SU-DHL-6 (cell line): ENCODE results near the gene SMC6.

Experiments used
- EZH2phosphoT487 ChIP-seq: fragments of 200-600 bp; sonication (generic), shearing (Covaris generic); conservative IDR thresholded peaks from 2 replicates; pipeline ENCODE4 v1.6.1; 2018; ENCODE audit warnings: mild to moderate bottlenecking, antibody characterized with exemption, low read length, moderate library complexity, mixed read lengths
- TF ChIP-seq, protein P1 (sequence below): fragments of 200-600 bp; sonication (generic); IDR thresholded peaks from one replicate; pipeline ENCODE4 v1.5.1; 2017; ENCODE audit warnings: antibody characterized with exemption, mild to moderate bottlenecking, low read length, moderate library complexity; ENCODE audit not compliant: insufficient read depth, poor library complexity, severe bottlenecking

DNA sequence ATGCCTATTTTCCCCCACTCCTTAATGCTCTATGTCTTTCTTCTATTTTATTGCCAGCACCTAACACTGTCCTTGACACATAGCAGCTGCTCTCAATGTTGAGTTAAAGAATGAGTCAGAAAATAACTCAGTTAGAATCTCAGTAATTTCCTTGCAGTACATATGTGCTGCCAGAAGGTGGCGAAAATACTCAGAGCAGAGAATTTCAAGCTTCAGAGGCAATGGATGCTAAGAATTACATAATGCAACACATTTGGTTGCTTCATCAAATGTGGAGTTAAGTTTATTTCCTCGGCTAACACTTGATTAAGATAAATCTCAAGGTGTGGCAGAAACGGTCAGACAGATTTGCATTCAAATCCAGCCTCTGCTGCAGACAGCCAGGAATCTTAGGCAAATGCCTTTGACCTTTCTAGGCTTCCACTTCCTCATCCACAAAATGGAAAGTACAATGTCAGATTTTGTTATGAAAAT lies 107.5 kb downstream of the SMC6 start:
- TF ChIP-seq, protein P1, sequence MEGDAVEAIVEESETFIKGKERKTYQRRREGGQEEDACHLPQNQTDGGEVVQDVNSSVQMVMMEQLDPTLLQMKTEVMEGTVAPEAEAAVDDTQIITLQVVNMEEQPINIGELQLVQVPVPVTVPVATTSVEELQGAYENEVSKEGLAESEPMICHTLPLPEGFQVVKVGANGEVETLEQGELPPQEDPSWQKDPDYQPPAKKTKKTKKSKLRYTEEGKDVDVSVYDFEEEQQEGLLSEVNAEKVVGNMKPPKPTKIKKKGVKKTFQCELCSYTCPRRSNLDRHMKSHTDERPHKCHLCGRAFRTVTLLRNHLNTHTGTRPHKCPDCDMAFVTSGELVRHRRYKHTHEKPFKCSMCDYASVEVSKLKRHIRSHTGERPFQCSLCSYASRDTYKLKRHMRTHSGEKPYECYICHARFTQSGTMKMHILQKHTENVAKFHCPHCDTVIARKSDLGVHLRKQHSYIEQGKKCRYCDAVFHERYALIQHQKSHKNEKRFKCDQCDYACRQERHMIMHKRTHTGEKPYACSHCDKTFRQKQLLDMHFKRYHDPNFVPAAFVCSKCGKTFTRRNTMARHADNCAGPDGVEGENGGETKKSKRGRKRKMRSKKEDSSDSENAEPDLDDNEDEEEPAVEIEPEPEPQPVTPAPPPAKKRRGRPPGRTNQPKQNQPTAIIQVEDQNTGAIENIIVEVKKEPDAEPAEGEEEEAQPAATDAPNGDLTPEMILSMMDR: peak; percentile 72
- no peak for TF ChIP-seq EZH2phosphoT487
